ENCODE results near the gene SCLY.

DNA sequence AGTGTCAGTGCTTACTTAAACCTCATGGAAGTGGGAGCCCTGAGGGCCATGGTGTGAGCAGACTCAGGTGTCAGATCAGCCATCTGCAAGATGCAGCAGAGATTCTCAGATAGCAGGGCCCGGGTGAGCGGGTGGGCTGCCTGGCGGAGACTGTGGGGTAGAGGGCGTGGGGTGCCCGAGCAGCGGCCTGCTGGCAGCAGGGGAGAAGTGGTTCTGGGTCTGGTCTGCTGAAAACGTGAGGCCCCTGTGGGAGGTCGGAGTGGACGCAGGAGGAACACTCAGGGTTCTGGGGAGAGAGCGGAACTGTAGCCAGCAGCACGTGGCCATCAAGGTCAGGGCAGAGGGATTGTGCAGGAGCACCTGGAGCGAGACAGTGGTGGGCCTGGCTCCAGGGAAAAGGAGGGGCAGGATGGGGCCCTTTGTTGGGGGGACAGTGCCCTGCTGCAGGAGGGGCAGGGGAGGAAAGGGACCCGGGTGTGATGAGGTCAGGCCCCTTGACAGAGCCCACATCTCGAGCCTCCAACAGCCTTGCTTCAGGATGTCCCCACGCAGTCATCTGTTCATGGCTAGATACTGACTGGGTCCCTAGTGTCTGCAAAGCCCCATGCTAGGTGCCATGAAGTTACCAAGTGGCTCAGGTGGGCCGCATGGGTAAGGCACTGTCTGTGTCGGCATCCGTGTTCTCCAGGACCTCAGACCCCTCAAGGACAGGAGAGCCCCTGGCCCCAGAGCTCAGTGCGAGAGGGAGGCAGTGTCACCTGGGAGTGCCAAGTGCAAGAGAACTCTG lies 36.6 kb downstream of the SCLY start:
- TF ChIP-seq, protein P1, sequence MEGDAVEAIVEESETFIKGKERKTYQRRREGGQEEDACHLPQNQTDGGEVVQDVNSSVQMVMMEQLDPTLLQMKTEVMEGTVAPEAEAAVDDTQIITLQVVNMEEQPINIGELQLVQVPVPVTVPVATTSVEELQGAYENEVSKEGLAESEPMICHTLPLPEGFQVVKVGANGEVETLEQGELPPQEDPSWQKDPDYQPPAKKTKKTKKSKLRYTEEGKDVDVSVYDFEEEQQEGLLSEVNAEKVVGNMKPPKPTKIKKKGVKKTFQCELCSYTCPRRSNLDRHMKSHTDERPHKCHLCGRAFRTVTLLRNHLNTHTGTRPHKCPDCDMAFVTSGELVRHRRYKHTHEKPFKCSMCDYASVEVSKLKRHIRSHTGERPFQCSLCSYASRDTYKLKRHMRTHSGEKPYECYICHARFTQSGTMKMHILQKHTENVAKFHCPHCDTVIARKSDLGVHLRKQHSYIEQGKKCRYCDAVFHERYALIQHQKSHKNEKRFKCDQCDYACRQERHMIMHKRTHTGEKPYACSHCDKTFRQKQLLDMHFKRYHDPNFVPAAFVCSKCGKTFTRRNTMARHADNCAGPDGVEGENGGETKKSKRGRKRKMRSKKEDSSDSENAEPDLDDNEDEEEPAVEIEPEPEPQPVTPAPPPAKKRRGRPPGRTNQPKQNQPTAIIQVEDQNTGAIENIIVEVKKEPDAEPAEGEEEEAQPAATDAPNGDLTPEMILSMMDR (conservative IDR thresholded peaks at IDR 0.05; ENCODE audit: low read length), result no peak
- TF ChIP-seq EZH2phosphoT487 (IDR thresholded peaks at IDR 0.05; ENCODE audit: borderline replicate concordance), result no peak
